Measurements from ENCODE around the gene RNASEH1.

Gene RNASEH1

GRCh38 chr2:3535467-3535793 lies 22.7 kb downstream of the RNASEH1 start:
- Histone ChIP-seq H3K9ac (ENCODE audit: low read length in 5 of 5) (peak overlapping the region; percentile 66 to 84 (median 78)), H3K27ac (ENCODE audit: low read depth, low read length) (peak overlapping the region; percentile 92), H3K27me3 (ENCODE audit: control insufficient read depth in 5 of 5, insufficient read depth in 4 of 5, low read length in 5 of 5) (no peaks in the 10 kb centered on the region), H3K4me3 (ENCODE audit: low read depth in 1 of 5, low read length in 5 of 5) (peak overlapping the region; percentile 47 to 74 (median 63)), H3K36me3 (ENCODE audit: control insufficient read depth in 5 of 5, insufficient read depth in 5 of 5, low read length in 5 of 5) (peaks cover 0 to 29% (median 14%) of the 10 kb centered on the region in 5 donors), H3K9me3 (ENCODE audit: control insufficient read depth in 5 of 5, low read length in 5 of 5) (no peaks in the 10 kb centered on the region), H3K4me1 (ENCODE audit: control insufficient read depth in 5 of 5, insufficient read depth in 5 of 5, low read length in 5 of 5) (peaks cover 0 to 18% (median 16%) of the 10 kb centered on the region in 5 donors)

GRCh38 chr2:3534251-3534814 lies 23.8 kb downstream of the RNASEH1 start:
- Histone ChIP-seq H3K36me3 (ENCODE audit: control insufficient read depth in 5 of 5, insufficient read depth in 5 of 5, low read length in 5 of 5) (peaks cover 0 to 22% (median 9%) of the 10 kb centered on the region in 5 donors), H3K27ac (ENCODE audit: low read depth, low read length) (no peak overlapping the region), H3K4me1 (ENCODE audit: control insufficient read depth in 5 of 5, insufficient read depth in 5 of 5, low read length in 5 of 5) (peaks cover 0 to 18% (median 16%) of the 10 kb centered on the region in 5 donors), H3K9ac (ENCODE audit: low read length in 5 of 5) (no peak overlapping the region), H3K9me3 (ENCODE audit: control insufficient read depth in 5 of 5, low read length in 5 of 5) (no peaks in the 10 kb centered on the region), H3K27me3 (ENCODE audit: control insufficient read depth in 5 of 5, insufficient read depth in 4 of 5, low read length in 5 of 5) (no peaks in the 10 kb centered on the region), H3K4me3 (ENCODE audit: low read depth in 1 of 5, low read length in 5 of 5) (no peak overlapping the region)

- no peak overlapping the region for H3K4me3 ChIP-seq (ENCODE audit: low read depth in 1 of 5, low read length in 5 of 5)
- peaks cover 0 to 20% (median 6%) of the 10 kb centered on the region in 5 donors for H3K36me3 ChIP-seq (ENCODE audit: control insufficient read depth in 5 of 5, insufficient read depth in 5 of 5, low read length in 5 of 5)
- no peak overlapping the region for H3K9ac ChIP-seq (ENCODE audit: low read length in 5 of 5)
- no peaks in the 10 kb centered on the region for H3K9me3 ChIP-seq (ENCODE audit: control insufficient read depth in 5 of 5, low read length in 5 of 5)
- no peak overlapping the region for H3K27ac ChIP-seq (ENCODE audit: low read depth, low read length)
- H3K27me3 ChIP-seq (ENCODE audit: control insufficient read depth in 5 of 5, insufficient read depth in 4 of 5, low read length in 5 of 5): no peaks in the 10 kb centered on the region
- H3K4me1 ChIP-seq (ENCODE audit: control insufficient read depth in 5 of 5, insufficient read depth in 5 of 5, low read length in 5 of 5): peaks cover 0 to 18% (median 16%) of the 10 kb centered on the region in 5 donors
These were observed 24.3 kb downstream of the RNASEH1 start for GRCh38 chr2:3533836-3534235.

- Histone ChIP-seq H3K27ac (ENCODE audit: low read depth, low read length) (no peak overlapping the region), H3K9ac (ENCODE audit: low read length in 5 of 5) (no peak overlapping the region), H3K27me3 (ENCODE audit: control insufficient read depth in 5 of 5, insufficient read depth in 4 of 5, low read length in 5 of 5) (no peaks in the 10 kb centered on the region), H3K4me3 (ENCODE audit: low read depth in 1 of 5, low read length in 5 of 5) (no peak overlapping the region), H3K36me3 (ENCODE audit: control insufficient read depth in 5 of 5, insufficient read depth in 5 of 5, low read length in 5 of 5) (peaks cover 0 to 17% (median 6%) of the 10 kb centered on the region in 5 donors), H3K4me1 (ENCODE audit: control insufficient read depth in 5 of 5, insufficient read depth in 5 of 5, low read length in 5 of 5) (peaks cover 0 to 18% (median 16%) of the 10 kb centered on the region in 5 donors), H3K9me3 (ENCODE audit: control insufficient read depth in 5 of 5, low read length in 5 of 5) (no peaks in the 10 kb centered on the region)
These were observed 25.2 kb downstream of the RNASEH1 start for GRCh38 chr2:3532941-3533340.

GRCh38 chr2:3529316-3530025 lies 28.7 kb downstream of the RNASEH1 start:
- H3K9ac ChIP-seq (ENCODE audit: low read length in 5 of 5): no peak overlapping the region
- H3K27ac ChIP-seq (ENCODE audit: low read depth, low read length): no peak overlapping the region
- peaks cover 4 to 10% (median 8%) of the 10 kb centered on the region in 5 donors for H3K4me1 ChIP-seq (ENCODE audit: control insufficient read depth in 5 of 5, insufficient read depth in 5 of 5, low read length in 5 of 5)
- peaks cover 0 to 17% (median 6%) of the 10 kb centered on the region in 5 donors for H3K36me3 ChIP-seq (ENCODE audit: control insufficient read depth in 5 of 5, insufficient read depth in 5 of 5, low read length in 5 of 5)
- no peaks in the 10 kb centered on the region for H3K9me3 ChIP-seq (ENCODE audit: control insufficient read depth in 5 of 5, low read length in 5 of 5)
- no peaks in the 10 kb centered on the region for H3K27me3 ChIP-seq (ENCODE audit: control insufficient read depth in 5 of 5, insufficient read depth in 4 of 5, low read length in 5 of 5)
- no peak overlapping the region for H3K4me3 ChIP-seq (ENCODE audit: low read depth in 1 of 5, low read length in 5 of 5)

GRCh38 chr2:3527886-3528785 lies 30.0 kb downstream of the RNASEH1 start:
- no peaks in the 10 kb centered on the region for H3K27me3 ChIP-seq (ENCODE audit: control insufficient read depth in 5 of 5, insufficient read depth in 4 of 5, low read length in 5 of 5)
- H3K36me3 ChIP-seq (ENCODE audit: control insufficient read depth in 5 of 5, insufficient read depth in 5 of 5, low read length in 5 of 5): peaks cover 0 to 15% (median 6%) of the 10 kb centered on the region in 5 donors
- H3K4me3 ChIP-seq (ENCODE audit: low read depth in 1 of 5, low read length in 5 of 5): no peak overlapping the region
- H3K4me1 ChIP-seq (ENCODE audit: control insufficient read depth in 5 of 5, insufficient read depth in 5 of 5, low read length in 5 of 5): peaks cover 9 to 23% (median 21%) of the 10 kb centered on the region in 5 donors
- no peak overlapping the region for H3K27ac ChIP-seq (ENCODE audit: low read depth, low read length)
- H3K9me3 ChIP-seq (ENCODE audit: control insufficient read depth in 5 of 5, low read length in 5 of 5): no peaks in the 10 kb centered on the region
- no peak overlapping the region for H3K9ac ChIP-seq (ENCODE audit: low read length in 5 of 5)

DNA sequence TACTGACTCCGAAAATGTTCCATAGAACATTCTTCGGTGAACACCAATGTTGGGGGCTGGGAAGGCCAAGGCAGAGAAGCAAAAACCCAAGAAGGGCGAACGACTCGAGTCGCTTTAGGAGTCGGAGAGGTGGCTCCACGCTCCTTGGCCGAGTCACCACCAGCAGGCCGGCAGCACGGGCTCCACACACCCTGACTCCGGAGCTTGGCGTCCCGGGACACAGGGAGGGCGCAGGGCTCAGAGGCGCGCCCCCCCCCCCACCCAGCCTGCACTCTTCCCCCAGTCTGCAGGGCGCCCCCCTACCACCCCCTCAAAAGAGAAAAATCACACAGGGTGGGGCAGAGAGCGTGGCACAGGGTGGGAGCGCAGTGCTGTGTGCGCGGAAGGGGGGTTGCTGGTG lies 31.3 kb downstream of the RNASEH1 start:
- peaks cover 0 to 6% (median 2%) of the 10 kb centered on the region in 5 donors for H3K36me3 ChIP-seq (ENCODE audit: control insufficient read depth in 5 of 5, insufficient read depth in 5 of 5, low read length in 5 of 5)
- H3K27me3 ChIP-seq (ENCODE audit: control insufficient read depth in 5 of 5, insufficient read depth in 4 of 5, low read length in 5 of 5): no peaks in the 10 kb centered on the region
- peaks cover 13 to 31% (median 29%) of the 10 kb centered on the region in 5 donors for H3K4me1 ChIP-seq (ENCODE audit: control insufficient read depth in 5 of 5, insufficient read depth in 5 of 5, low read length in 5 of 5)
- no peak overlapping the region for H3K9ac ChIP-seq (ENCODE audit: low read length in 5 of 5)
- H3K9me3 ChIP-seq (ENCODE audit: control insufficient read depth in 5 of 5, low read length in 5 of 5): no peaks in the 10 kb centered on the region
- H3K27ac ChIP-seq (ENCODE audit: low read depth, low read length): no peak overlapping the region
- no peak overlapping the region for H3K4me3 ChIP-seq (ENCODE audit: low read depth in 1 of 5, low read length in 5 of 5)

- peaks cover 15 to 48% (median 41%) of the 10 kb centered on the region in 5 donors for H3K4me1 ChIP-seq (ENCODE audit: control insufficient read depth in 5 of 5, insufficient read depth in 5 of 5, low read length in 5 of 5)
- peak overlapping the region in 1 of 5 donors; percentile 4 for H3K4me3 ChIP-seq (ENCODE audit: low read depth in 1 of 5, low read length in 5 of 5)
- no peaks in the 10 kb centered on the region for H3K27me3 ChIP-seq (ENCODE audit: control insufficient read depth in 5 of 5, insufficient read depth in 4 of 5, low read length in 5 of 5)
- H3K27ac ChIP-seq (ENCODE audit: low read depth, low read length): peak overlapping the region; percentile 46
- no peak overlapping the region for H3K9ac ChIP-seq (ENCODE audit: low read length in 5 of 5)
- H3K9me3 ChIP-seq (ENCODE audit: control insufficient read depth in 5 of 5, low read length in 5 of 5): no peaks in the 10 kb centered on the region
- no peaks in the 10 kb centered on the region for H3K36me3 ChIP-seq (ENCODE audit: control insufficient read depth in 5 of 5, insufficient read depth in 5 of 5, low read length in 5 of 5)
These were observed 34.5 kb downstream of the RNASEH1 start for GRCh38 chr2:3523551-3524041.

- no peaks in the 10 kb centered on the region for H3K9me3 ChIP-seq (ENCODE audit: control insufficient read depth in 5 of 5, low read length in 5 of 5)
- H3K4me3 ChIP-seq (ENCODE audit: low read depth in 1 of 5, low read length in 5 of 5): peak overlapping the region in 1 of 5 donors; percentile 6
- no peak overlapping the region for H3K9ac ChIP-seq (ENCODE audit: low read length in 5 of 5)
- no peaks in the 10 kb centered on the region for H3K27me3 ChIP-seq (ENCODE audit: control insufficient read depth in 5 of 5, insufficient read depth in 4 of 5, low read length in 5 of 5)
- H3K4me1 ChIP-seq (ENCODE audit: control insufficient read depth in 5 of 5, insufficient read depth in 5 of 5, low read length in 5 of 5): peaks cover 16 to 53% (median 47%) of the 10 kb centered on the region in 5 donors
- H3K36me3 ChIP-seq (ENCODE audit: control insufficient read depth in 5 of 5, insufficient read depth in 5 of 5, low read length in 5 of 5): no peaks in the 10 kb centered on the region
- peak overlapping the region; percentile 46 for H3K27ac ChIP-seq (ENCODE audit: low read depth, low read length)
These were observed 35.1 kb downstream of the RNASEH1 start for GRCh38 chr2:3522961-3523421.

Measured in subcutaneous abdominal adipose tissue (tissue), 5 donors.